A549 (cell line): ENCODE results near the gene CDC20. TPM values are rescaled to one million over a fixed set of nuclear protein-coding genes. Genes with fewer than 3 reads are reported as not detected.

ENCODE experiments used
- ATAC-seq, 2 experiments: fragments of 200-7000 bp in 1 of 2; fragments of >200 bp in 1 of 2; cut with Nextera tagmentation in 1 of 2; cut with Tn5 transposase in 1 of 2; 3 replicates each; pipeline versions ENCODE4 v1.8.0 to v1.9.1; 2018 to 2020; ENCODE audit warnings: mild to moderate bottlenecking in 1 of 2, moderate library complexity in 1 of 2
- CTCF ChIA-PET: fragments of 300-600 bp; sonication (Branson Sonifier 250); formaldehyde crosslinking; extraction: SDS; loops from one replicate; lab custom pipeline; 2021; ENCODE audit warnings: antibody characterized with exemption, inconsistent platforms; lab: Yijun Ruan, JAX
- POLR2A ChIA-PET: fragments of 350-600 bp; formaldehyde crosslinking; extraction: SDS; loops from one replicate; lab custom pipeline; 2021; ENCODE audit warnings: antibody characterized with exemption, inconsistent platforms; lab: Yijun Ruan, JAX
- DNase-seq, 2 experiments: peaks; one replicate each; pipeline versions ENCODE4 v3.0.0 to v3.0.0-alpha.2; 2011 to 2016; ENCODE audit warnings: low read depth in 1 of 2, low spot score in 1 of 2
- FAIRE-seq: peaks from 2 replicates; lab custom pipeline; 2011; peaks lifted over from hg19 to GRCh38; lab: Jason Lieb, UNC
- H3K27ac ChIP-seq, 2 experiments: fragments of >200 bp; sonication (Bioruptor Twin); formaldehyde crosslinking; 3 replicates each; pipeline ENCODE4 v1.5.1; 2016 to 2017
- H3K4me1 ChIP-seq: fragments of >200 bp; sonication (Bioruptor Twin); formaldehyde crosslinking; 3 replicates; pipeline ENCODE4 v1.6.1; 2016
- H3K4me2 ChIP-seq: fragments of >200 bp; sonication (Bioruptor Twin); formaldehyde crosslinking; 3 replicates; pipeline ENCODE4 v1.6.1; 2016
- H3K4me3 ChIP-seq: fragments of >200 bp; sonication (Bioruptor Twin); formaldehyde crosslinking; 3 replicates; pipeline ENCODE4 v1.5.1; 2016
- H3K9me3 ChIP-seq: fragments of >200 bp; sonication (Bioruptor Twin); formaldehyde crosslinking; 3 replicates; pipeline ENCODE4 v1.6.1; 2016
- CHD2 ChIP-seq: fragments of 150-350 bp; IDR thresholded peaks from 2 replicates; pipeline ENCODE4 v1.6.1; 2014; ENCODE audit warnings: low read length; ENCODE audit not compliant: partially characterized antibody
- CHD4 ChIP-seq: fragments of 200-600 bp; sonication (generic); IDR thresholded peaks from 2 replicates; pipeline ENCODE4 v1.6.1; 2016; ENCODE audit warnings: antibody characterized with exemption, mild to moderate bottlenecking, borderline replicate concordance
- EHF ChIP-seq: fragments of 250-450 bp; sonication (Bioruptor Pico); IDR thresholded peaks from 2 replicates; pipeline ENCODE4 v1.5.0; 2020; ENCODE audit warnings: mild to moderate bottlenecking
- EP300 ChIP-seq, 2 experiments: fragments of >200 bp; sonication (Bioruptor Twin); formaldehyde crosslinking; IDR thresholded peaks; 2 replicates in 1 of 2; 3 replicates in 1 of 2; pipeline ENCODE4 v1.6.1; 2016 to 2017
- ESRRA ChIP-seq: fragments of 150-350 bp; IDR thresholded peaks from 2 replicates; pipeline ENCODE4 v1.6.1; 2014; ENCODE audit warnings: mild to moderate bottlenecking, low read length, borderline replicate concordance
- HDAC2 ChIP-seq: fragments of 200-600 bp; sonication (generic); IDR thresholded peaks from 2 replicates; pipeline ENCODE4 v1.6.1; 2016
- HEYL ChIP-seq: fragments of 250-450 bp; sonication (Bioruptor Pico); IDR thresholded peaks from 2 replicates; pipeline ENCODE4 v1.8.0; 2021; ENCODE audit warnings: mild to moderate bottlenecking, moderate library complexity
- HOXB5 ChIP-seq: fragments of 250-450 bp; sonication (Bioruptor Pico); IDR thresholded peaks from 2 replicates; pipeline ENCODE4 v1.5.0; 2020; ENCODE audit warnings: mild to moderate bottlenecking, moderate library complexity
- JUN ChIP-seq, 2 experiments: fragments of >200 bp; sonication (Bioruptor Twin); formaldehyde crosslinking; IDR thresholded peaks; 2 replicates in 1 of 2; 3 replicates in 1 of 2; pipeline ENCODE4 v1.6.1; 2016 to 2017
- NPAS2 ChIP-seq: fragments of 250-450 bp; sonication (Bioruptor Pico); IDR thresholded peaks from 2 replicates; pipeline ENCODE4 v1.8.0; 2022; ENCODE audit warnings: mild to moderate bottlenecking, moderate library complexity, borderline replicate concordance
- POLR2AphosphoS2 ChIP-seq: conservative IDR thresholded peaks from 2 replicates; pipeline ENCODE4 v1.6.1; 2012; ENCODE audit warnings: low read length, improper control_type of control experiment, inconsistent platforms
- ZC3H11A ChIP-seq: fragments of 450-650 bp; IDR thresholded peaks from 2 replicates; pipeline ENCODE4 v1.6.1; 2014; ENCODE audit warnings: antibody characterized with exemption, mild to moderate bottlenecking
- WGBS: methylation state at CpG from one replicate; pipeline ENCODE4 v1.1.6; 2017; ENCODE audit errors: missing lambda C conversion rate; 5-methylcytosine and 5-hydroxymethylcytosine counted together
- polyA plus RNA-seq, 4 experiments: library from polyadenylated mRNA; depleted of rRNA in 3 of 4; stranded (reverse); fragments of >200 nt; fragmentation: RNase III in 1 of 4; extraction: RNeasy Plus Mini Kit Qiagen cat#74134 plus additional on column Dnase treatment in 1 of 4; gene quantifications; 2 replicates in 3 of 4; 3 replicates in 1 of 4; pipeline ENCODE4 v1.2.3, GENCODE V29; 2011 to 2017
- TF ChIP-seq, protein P1 (sequence below): IDR thresholded peaks from 2 replicates; pipeline ENCODE4 v1.6.1; 2012
- TF ChIP-seq, protein P2 (sequence below): fragments of 200-600 bp; sonication (generic); IDR thresholded peaks from 2 replicates; pipeline ENCODE4 v1.6.1; 2016; ENCODE audit warnings: antibody characterized with exemption, mild to moderate bottlenecking, moderate library complexity
- TF ChIP-seq, protein P3 (sequence below): IDR thresholded peaks from 2 replicates; pipeline ENCODE4 v1.6.1; 2012
- TF ChIP-seq, protein P4 (sequence below): fragments of 150-350 bp; IDR thresholded peaks from 2 replicates; pipeline ENCODE4 v1.6.1; 2014; ENCODE audit warnings: low read depth, mild to moderate bottlenecking, low read length
- TF ChIP-seq, protein P5 (sequence below): IDR thresholded peaks from 2 replicates; pipeline ENCODE4 v1.6.1; 2012; ENCODE audit warnings: low read depth, borderline replicate concordance
- TF ChIP-seq, protein P6 (sequence below): fragments of 450-650 bp; IDR thresholded peaks from 2 replicates; pipeline ENCODE4 v1.6.1; 2014; ENCODE audit warnings: antibody characterized with exemption
- TF ChIP-seq, protein P7 (sequence below): fragments of >200 bp; sonication (Bioruptor Twin); formaldehyde crosslinking; IDR thresholded peaks from 2 replicates; pipeline ENCODE4 v1.6.1; 2016

CDC20 gene
- polyA plus RNA-seq, 2 of the 4 experiments (the other 2 are of a cell fraction) = 73.8 to 116 TPM

DNA sequence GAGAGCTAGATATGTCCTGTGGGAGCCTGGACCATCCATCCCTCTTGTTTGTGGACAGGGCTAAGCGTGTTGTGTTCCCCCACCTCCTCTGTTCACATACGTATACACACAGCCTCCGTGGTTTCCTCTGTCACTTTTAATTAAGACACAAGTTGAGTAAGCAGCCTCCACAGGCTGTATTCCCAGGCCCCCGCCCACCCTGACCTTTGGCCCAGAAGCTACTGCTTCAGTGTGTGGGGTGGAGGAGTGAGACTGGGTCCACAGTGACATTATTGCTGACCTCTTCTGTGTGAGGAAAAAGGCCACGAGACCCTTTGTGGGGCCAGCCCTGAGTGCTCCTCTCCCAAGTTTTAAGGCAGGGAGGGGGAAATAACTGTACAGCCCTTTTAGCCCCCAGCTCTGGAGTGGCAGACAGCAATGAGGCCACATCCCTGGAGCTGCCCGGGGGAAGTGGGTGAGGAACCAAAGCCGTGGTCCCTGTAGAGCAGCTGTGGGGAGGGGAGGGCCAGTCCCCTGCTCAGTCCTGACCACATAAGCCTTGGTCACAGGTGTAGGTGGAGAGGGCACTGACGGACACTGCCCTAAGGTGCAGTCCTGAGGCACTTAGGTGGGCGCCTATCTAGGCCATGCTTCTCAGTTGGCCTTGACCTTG lies 4.6 kb downstream of the CDC20 start:
- Histone ChIP-seq H3K4me1 (peaks cover 47% of the 10 kb centered on the region), H3K9me3 (no peaks in the 10 kb centered on the region), H3K4me3 (no peak overlapping the region), H3K27ac (peak overlapping the region in 1 of 2 experiments; percentile 31; a peak in 1 of 6 replicates), H3K4me2 (no peak overlapping the region)
- ATAC-seq (no peak), FAIRE-seq (no peak), DNase-seq (no peak)
- 66% methylated on average over 5 of the region's 9 CpGs for WGBS
- ChIA-PET POLR2A (no interaction called here), CTCF (interaction anchor here (0.6 to 0.7 kb wide), 2 partner anchors 12 to 142 kb away, joined by 3 to 4 read pairs; no protein-coding TSS in a partner anchor)
- TF ChIP-seq ZC3H11A (no peak), ESRRA (no peak), JUN (IDR thresholded peaks at IDR 0.05) (peak in 1 of 2 experiments; percentile 54; a peak in 2 of 5 replicates), HEYL (CRISPR knock-in tag) (no peak), CHD4 (no peak), POLR2AphosphoS2 (0 out of 2 replicates have a peak, but pooled peaks have one; percentile 11), HDAC2 (no peak), CHD2 (no peak), EP300 (IDR thresholded peaks at IDR 0.05) (no peak), EHF (CRISPR knock-in tag) (no peak)
- TF ChIP-seq, protein P1, sequence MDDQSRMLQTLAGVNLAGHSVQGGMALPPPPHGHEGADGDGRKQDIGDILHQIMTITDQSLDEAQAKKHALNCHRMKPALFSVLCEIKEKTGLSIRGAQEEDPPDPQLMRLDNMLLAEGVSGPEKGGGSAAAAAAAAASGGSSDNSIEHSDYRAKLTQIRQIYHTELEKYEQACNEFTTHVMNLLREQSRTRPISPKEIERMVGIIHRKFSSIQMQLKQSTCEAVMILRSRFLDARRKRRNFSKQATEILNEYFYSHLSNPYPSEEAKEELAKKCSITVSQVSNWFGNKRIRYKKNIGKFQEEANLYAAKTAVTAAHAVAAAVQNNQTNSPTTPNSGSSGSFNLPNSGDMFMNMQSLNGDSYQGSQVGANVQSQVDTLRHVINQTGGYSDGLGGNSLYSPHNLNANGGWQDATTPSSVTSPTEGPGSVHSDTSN = peak; percentile 74
- TF ChIP-seq, protein P2, sequence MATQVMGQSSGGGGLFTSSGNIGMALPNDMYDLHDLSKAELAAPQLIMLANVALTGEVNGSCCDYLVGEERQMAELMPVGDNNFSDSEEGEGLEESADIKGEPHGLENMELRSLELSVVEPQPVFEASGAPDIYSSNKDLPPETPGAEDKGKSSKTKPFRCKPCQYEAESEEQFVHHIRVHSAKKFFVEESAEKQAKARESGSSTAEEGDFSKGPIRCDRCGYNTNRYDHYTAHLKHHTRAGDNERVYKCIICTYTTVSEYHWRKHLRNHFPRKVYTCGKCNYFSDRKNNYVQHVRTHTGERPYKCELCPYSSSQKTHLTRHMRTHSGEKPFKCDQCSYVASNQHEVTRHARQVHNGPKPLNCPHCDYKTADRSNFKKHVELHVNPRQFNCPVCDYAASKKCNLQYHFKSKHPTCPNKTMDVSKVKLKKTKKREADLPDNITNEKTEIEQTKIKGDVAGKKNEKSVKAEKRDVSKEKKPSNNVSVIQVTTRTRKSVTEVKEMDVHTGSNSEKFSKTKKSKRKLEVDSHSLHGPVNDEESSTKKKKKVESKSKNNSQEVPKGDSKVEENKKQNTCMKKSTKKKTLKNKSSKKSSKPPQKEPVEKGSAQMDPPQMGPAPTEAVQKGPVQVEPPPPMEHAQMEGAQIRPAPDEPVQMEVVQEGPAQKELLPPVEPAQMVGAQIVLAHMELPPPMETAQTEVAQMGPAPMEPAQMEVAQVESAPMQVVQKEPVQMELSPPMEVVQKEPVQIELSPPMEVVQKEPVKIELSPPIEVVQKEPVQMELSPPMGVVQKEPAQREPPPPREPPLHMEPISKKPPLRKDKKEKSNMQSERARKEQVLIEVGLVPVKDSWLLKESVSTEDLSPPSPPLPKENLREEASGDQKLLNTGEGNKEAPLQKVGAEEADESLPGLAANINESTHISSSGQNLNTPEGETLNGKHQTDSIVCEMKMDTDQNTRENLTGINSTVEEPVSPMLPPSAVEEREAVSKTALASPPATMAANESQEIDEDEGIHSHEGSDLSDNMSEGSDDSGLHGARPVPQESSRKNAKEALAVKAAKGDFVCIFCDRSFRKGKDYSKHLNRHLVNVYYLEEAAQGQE = no peak
- TF ChIP-seq, protein P3, sequence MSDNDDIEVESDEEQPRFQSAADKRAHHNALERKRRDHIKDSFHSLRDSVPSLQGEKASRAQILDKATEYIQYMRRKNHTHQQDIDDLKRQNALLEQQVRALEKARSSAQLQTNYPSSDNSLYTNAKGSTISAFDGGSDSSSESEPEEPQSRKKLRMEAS = no peak
- TF ChIP-seq, protein P4, sequence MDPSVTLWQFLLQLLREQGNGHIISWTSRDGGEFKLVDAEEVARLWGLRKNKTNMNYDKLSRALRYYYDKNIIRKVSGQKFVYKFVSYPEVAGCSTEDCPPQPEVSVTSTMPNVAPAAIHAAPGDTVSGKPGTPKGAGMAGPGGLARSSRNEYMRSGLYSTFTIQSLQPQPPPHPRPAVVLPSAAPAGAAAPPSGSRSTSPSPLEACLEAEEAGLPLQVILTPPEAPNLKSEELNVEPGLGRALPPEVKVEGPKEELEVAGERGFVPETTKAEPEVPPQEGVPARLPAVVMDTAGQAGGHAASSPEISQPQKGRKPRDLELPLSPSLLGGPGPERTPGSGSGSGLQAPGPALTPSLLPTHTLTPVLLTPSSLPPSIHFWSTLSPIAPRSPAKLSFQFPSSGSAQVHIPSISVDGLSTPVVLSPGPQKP = no peak

DNA sequence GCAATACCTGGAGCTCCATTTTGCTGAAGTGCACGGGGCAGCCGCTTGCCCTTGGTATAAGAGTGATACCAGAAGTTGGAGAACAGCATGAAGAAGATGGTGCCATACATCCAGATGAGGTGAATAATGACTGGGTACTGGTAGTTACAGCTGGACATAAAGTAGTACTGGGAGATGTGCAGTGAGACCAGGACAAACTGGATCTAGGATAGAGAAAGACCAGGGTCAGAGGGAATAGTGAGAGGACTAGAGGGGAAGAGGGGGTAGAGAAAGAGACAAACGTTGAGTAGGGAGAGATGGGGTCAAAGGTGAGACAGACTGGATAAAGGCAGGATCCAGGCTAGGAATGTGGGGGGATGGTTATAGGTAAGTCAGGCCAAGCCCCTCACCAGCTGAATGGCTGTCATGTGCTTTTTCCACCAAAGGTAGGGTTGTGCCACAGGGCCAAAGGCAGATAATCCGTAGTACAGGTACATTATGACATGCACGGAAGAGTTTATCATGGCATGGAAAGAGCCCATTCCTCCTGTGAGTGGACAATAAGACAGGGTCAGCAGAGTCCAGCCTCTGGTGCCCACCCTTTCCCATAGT lies 5.2 kb downstream of the CDC20 start:
- Histone ChIP-seq H3K4me3 (no peak overlapping the region), H3K27ac (no peak overlapping the region; a peak in 1 of 6 replicates), H3K4me2 (no peak overlapping the region), H3K9me3 (no peaks in the 10 kb centered on the region), H3K4me1 (peaks cover 47% of the 10 kb centered on the region)
- ATAC-seq (no peak), FAIRE-seq (no peak), DNase-seq (no peak)
- WGBS = 81% methylated on average over 5 of the region's 5 CpGs
- ChIA-PET CTCF (interaction anchor here (0.7 kb wide), 1 partner anchor 12 kb away, joined by 3 read pairs; no protein-coding TSS in a partner anchor), POLR2A (no interaction called here)
- TF ChIP-seq, protein P5, sequence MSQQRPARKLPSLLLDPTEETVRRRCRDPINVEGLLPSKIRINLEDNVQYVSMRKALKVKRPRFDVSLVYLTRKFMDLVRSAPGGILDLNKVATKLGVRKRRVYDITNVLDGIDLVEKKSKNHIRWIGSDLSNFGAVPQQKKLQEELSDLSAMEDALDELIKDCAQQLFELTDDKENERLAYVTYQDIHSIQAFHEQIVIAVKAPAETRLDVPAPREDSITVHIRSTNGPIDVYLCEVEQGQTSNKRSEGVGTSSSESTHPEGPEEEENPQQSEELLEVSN = no peak
- TF ChIP-seq, protein P6, sequence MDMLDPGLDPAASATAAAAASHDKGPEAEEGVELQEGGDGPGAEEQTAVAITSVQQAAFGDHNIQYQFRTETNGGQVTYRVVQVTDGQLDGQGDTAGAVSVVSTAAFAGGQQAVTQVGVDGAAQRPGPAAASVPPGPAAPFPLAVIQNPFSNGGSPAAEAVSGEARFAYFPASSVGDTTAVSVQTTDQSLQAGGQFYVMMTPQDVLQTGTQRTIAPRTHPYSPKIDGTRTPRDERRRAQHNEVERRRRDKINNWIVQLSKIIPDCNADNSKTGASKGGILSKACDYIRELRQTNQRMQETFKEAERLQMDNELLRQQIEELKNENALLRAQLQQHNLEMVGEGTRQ = no peak
- TF ChIP-seq, protein P7, sequence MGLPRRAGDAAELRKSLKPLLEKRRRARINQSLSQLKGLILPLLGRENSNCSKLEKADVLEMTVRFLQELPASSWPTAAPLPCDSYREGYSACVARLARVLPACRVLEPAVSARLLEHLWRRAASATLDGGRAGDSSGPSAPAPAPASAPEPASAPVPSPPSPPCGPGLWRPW = no peak
- TF ChIP-seq, protein P3 = no peak
- no peak for TF ChIP-seq HOXB5 (CRISPR knock-in tag)
- TF ChIP-seq NPAS2 (CRISPR knock-in tag) = no peak
